Measurements from ENCODE around the gene PEBP1.

DNA sequence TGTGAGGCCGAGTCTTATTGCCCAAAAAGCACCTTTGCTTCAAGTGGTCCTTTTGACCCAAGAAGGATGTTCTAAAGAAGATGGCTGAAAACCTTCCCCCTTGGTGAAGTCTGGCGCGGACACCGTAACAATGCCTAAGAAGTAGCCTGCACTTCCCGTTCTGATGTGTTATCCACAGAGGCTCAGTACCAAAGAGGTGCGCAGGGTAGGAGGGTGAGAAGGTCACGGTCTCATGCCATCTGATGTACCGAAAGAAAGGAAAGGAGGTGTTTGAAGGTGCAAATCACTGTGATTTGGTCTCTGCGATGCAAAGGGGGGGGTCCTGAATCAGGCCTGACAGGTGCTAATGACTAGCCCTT is 9.9 kb downstream of the PEBP1 start:
- TF ChIP-seq POLR2AphosphoS5 (IDR thresholded peaks at IDR 0.05; ENCODE audit: low read depth, low read length) (no peak), SIN3A (IDR thresholded peaks at IDR 0.05; ENCODE audit: borderline replicate concordance, insufficient read depth, low read depth, low read length) (no peak), TCF7L2 (IDR thresholded peaks at IDR 0.05; ENCODE audit: low read depth, low read length) (no peak)
- TF ChIP-seq, protein P1, sequence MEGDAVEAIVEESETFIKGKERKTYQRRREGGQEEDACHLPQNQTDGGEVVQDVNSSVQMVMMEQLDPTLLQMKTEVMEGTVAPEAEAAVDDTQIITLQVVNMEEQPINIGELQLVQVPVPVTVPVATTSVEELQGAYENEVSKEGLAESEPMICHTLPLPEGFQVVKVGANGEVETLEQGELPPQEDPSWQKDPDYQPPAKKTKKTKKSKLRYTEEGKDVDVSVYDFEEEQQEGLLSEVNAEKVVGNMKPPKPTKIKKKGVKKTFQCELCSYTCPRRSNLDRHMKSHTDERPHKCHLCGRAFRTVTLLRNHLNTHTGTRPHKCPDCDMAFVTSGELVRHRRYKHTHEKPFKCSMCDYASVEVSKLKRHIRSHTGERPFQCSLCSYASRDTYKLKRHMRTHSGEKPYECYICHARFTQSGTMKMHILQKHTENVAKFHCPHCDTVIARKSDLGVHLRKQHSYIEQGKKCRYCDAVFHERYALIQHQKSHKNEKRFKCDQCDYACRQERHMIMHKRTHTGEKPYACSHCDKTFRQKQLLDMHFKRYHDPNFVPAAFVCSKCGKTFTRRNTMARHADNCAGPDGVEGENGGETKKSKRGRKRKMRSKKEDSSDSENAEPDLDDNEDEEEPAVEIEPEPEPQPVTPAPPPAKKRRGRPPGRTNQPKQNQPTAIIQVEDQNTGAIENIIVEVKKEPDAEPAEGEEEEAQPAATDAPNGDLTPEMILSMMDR (IDR thresholded peaks at IDR 0.05) = no peak
- TF ChIP-seq, protein P2, sequence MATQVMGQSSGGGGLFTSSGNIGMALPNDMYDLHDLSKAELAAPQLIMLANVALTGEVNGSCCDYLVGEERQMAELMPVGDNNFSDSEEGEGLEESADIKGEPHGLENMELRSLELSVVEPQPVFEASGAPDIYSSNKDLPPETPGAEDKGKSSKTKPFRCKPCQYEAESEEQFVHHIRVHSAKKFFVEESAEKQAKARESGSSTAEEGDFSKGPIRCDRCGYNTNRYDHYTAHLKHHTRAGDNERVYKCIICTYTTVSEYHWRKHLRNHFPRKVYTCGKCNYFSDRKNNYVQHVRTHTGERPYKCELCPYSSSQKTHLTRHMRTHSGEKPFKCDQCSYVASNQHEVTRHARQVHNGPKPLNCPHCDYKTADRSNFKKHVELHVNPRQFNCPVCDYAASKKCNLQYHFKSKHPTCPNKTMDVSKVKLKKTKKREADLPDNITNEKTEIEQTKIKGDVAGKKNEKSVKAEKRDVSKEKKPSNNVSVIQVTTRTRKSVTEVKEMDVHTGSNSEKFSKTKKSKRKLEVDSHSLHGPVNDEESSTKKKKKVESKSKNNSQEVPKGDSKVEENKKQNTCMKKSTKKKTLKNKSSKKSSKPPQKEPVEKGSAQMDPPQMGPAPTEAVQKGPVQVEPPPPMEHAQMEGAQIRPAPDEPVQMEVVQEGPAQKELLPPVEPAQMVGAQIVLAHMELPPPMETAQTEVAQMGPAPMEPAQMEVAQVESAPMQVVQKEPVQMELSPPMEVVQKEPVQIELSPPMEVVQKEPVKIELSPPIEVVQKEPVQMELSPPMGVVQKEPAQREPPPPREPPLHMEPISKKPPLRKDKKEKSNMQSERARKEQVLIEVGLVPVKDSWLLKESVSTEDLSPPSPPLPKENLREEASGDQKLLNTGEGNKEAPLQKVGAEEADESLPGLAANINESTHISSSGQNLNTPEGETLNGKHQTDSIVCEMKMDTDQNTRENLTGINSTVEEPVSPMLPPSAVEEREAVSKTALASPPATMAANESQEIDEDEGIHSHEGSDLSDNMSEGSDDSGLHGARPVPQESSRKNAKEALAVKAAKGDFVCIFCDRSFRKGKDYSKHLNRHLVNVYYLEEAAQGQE (IDR thresholded peaks at IDR 0.05; ENCODE audit: insufficient read depth in 1 of 2, low read depth in 2 of 2, low read length in 1 of 2) = no peak

Data from Panc1 (cell line).